B cell (primary cell): Measurements from ENCODE around the gene USH1C. TPM values are rescaled to one million over a fixed set of nuclear protein-coding genes. Genes with fewer than 3 reads are reported as not detected.

ENCODE experiments used
- ATAC-seq: fragments of 200-7000 bp; cut with Tn5 transposase; one replicate; pipeline ENCODE4 v1.10.0; 2021; ENCODE audit warnings: low read depth, mild to moderate bottlenecking, moderate number of reproducible peaks, moderate library complexity
- CTCF ChIA-PET: fragments of 350-600 bp; sonication (Branson Sonifier 250); formaldehyde crosslinking; loops from one replicate; lab custom pipeline; 2021; ENCODE audit warnings: antibody characterized with exemption, inconsistent platforms; lab: Charles Lee
- POLR2A ChIA-PET: fragments of 350-600 bp; sonication (Branson Sonifier 250); formaldehyde crosslinking; loops from one replicate; lab custom pipeline; 2021; ENCODE audit warnings: antibody characterized with exemption; lab: Charles Lee
- DNase-seq: peaks from one replicate; pipeline ENCODE4 v3.0.0; 2013
- H2AFZ ChIP-seq: 2 replicates; pipeline ENCODE4 v1.6.1; 2012; ENCODE audit warnings: mild to moderate bottlenecking, low read depth, low read length; ENCODE audit not compliant: insufficient read depth, poor library complexity, severe bottlenecking
- H3K27ac ChIP-seq, 2 donors: 1 replicate in 1 of 2; 2 replicates in 1 of 2; pipeline ENCODE4 v1.5.1; 2012 to 2013; ENCODE audit warnings: low read length in 2 of 2, mild to moderate bottlenecking in 2 of 2, moderate library complexity in 1 of 2
- H3K27me3 ChIP-seq, 4 experiments: fragments of 200-600 bp in 1 of 4; sonication (generic) in 1 of 4; replicated peaks in 1 of 4; 1 replicate in 2 of 4; 2 replicates in 2 of 4; pipeline versions ENCODE4 v1.6.1 to v1.7.0; 2013 to 2016; ENCODE audit warnings: low read length in 3 of 4, mild to moderate bottlenecking in 2 of 4, mixed read lengths in 1 of 4, moderate library complexity in 1 of 4; ENCODE audit not compliant: insufficient read depth in 4 of 4, control insufficient read depth in 3 of 4; ENCODE audit errors: control extremely low read depth in 1 of 4
- H3K36me3 ChIP-seq, 2 experiments: replicated peaks in 1 of 2; 1 replicate in 1 of 2; 2 replicates in 1 of 2; pipeline versions ENCODE4 v1.6.1 to v1.7.1; 2013; ENCODE audit warnings: low read length in 1 of 2; ENCODE audit not compliant: insufficient read depth in 2 of 2, control insufficient read depth in 1 of 2; ENCODE audit errors: control extremely low read depth in 1 of 2, extremely low read depth in 1 of 2
- H3K4me1 ChIP-seq, 2 donors: fragments of 200-600 bp in 1 of 2; sonication (generic) in 1 of 2; 1 replicate in 1 of 2; 2 replicates in 1 of 2; pipeline versions ENCODE4 v1.5.1 to v1.6.1; 2013 to 2017; ENCODE audit warnings: low read length in 2 of 2; ENCODE audit not compliant: control insufficient read depth in 2 of 2, insufficient read depth in 2 of 2
- H3K4me2 ChIP-seq: replicated peaks from 2 replicates; pipeline ENCODE3; 2012; ENCODE audit warnings: mild to moderate bottlenecking, low read depth, low read length; ENCODE audit not compliant: poor library complexity, severe bottlenecking
- H3K4me3 ChIP-seq, 5 experiments: fragments of 200-600 bp in 1 of 5; sonication (generic) in 1 of 5; 1 replicate in 3 of 5; 2 replicates in 2 of 5; pipeline versions ENCODE4 v1.5.1 to v1.7.0; 2011 to 2016; ENCODE audit warnings: low read length in 4 of 5, mild to moderate bottlenecking in 4 of 5, low read depth in 2 of 5, control low read depth in 1 of 5, moderate library complexity in 1 of 5; ENCODE audit not compliant: insufficient read depth in 1 of 5; ENCODE audit errors: control extremely low read depth in 1 of 5, extremely low read depth in 1 of 5
- H3K79me2 ChIP-seq: fragments of 200-600 bp; sonication (generic); one replicate; pipeline ENCODE4 v1.6.0; 2016; ENCODE audit warnings: low read length; ENCODE audit not compliant: control insufficient read depth, insufficient read depth
- H3K9ac ChIP-seq: fragments of 200-600 bp; sonication (generic); 2 replicates; pipeline ENCODE4 v1.6.1; 2017; ENCODE audit warnings: mild to moderate bottlenecking, low read length, moderate library complexity
- H3K9me3 ChIP-seq, 3 donors: one replicate each; pipeline versions ENCODE4 v1.6.1 to v1.7.1; 2013; ENCODE audit warnings: low read length in 2 of 3; ENCODE audit not compliant: control insufficient read depth in 2 of 3, insufficient read depth in 1 of 3; ENCODE audit errors: control extremely low read depth in 1 of 3
- H4K20me1 ChIP-seq: 2 replicates; pipeline ENCODE4 v1.6.0; 2012; ENCODE audit warnings: mild to moderate bottlenecking, low read length; ENCODE audit not compliant: insufficient read depth, control insufficient read depth, poor library complexity, severe bottlenecking
- H3K27ac Mint-ChIP-seq: one replicate; pipeline ENCODE4 v1.8.0; 2021; ENCODE audit warnings: mixed read lengths
- H3K27me3 Mint-ChIP-seq: one replicate; pipeline ENCODE4 v1.8.0; 2021; ENCODE audit warnings: mixed read lengths
- H3K4me1 Mint-ChIP-seq: one replicate; pipeline ENCODE4 v1.8.0; 2021; ENCODE audit warnings: mixed read lengths
- H3K4me3 Mint-ChIP-seq: one replicate; pipeline ENCODE4 v1.8.0; 2021; ENCODE audit warnings: mixed read lengths
- H3K9me3 Mint-ChIP-seq: one replicate; pipeline ENCODE4 v1.8.0; 2022; ENCODE audit warnings: mixed read lengths; ENCODE audit not compliant: insufficient read depth
- CTCF ChIP-seq: fragments of 200-600 bp; IDR thresholded peaks from one replicate; pipeline ENCODE4 v1.8.0; 2022; ENCODE audit warnings: antibody characterized with exemption, mild to moderate bottlenecking
- EZH2 ChIP-seq: IDR thresholded peaks from 2 replicates; pipeline ENCODE4 v1.6.1; 2012; ENCODE audit warnings: borderline replicate concordance, low read depth, mild to moderate bottlenecking, moderate library complexity, low read length; ENCODE audit not compliant: insufficient read depth, poor library complexity, severe bottlenecking
- WGBS: methylation state at CpG from one replicate; pipeline ENCODE4 v1.1.5; 2013; ENCODE audit warnings: missing lambda C conversion rate; ENCODE audit not compliant: insufficient coverage; 5-methylcytosine and 5-hydroxymethylcytosine counted together
- intact Hi-C: fragments of 100-400 bp; cut with micrococcal nuclease; formaldehyde crosslinking; loops from one replicate; pipeline ENCODE4 v1.10.0; 2022
- polyA plus RNA-seq: library from polyadenylated mRNA; depleted of rRNA; stranded (reverse); fragments of >200 nt; gene quantifications from 2 replicates; pipeline ENCODE4 v1.2.3, GENCODE V29; 2012
- total RNA-seq, 2 donors: library from RNA; stranded (reverse); fragments of 120-200 nt in 1 of 2; gene quantifications; 1 replicate in 1 of 2; 2 replicates in 1 of 2; pipeline versions ENCODE4 v1.2.3 to v1.2.4, GENCODE V29; 2013 to 2022

USH1C gene
- total and polyA plus RNA-seq, 2 donors (not counting 1 experiment from before 2014, with no cell fraction given) = not detected

GRCh38 chr11:17528181-17528691, 16.0 kb downstream of the USH1C start:
- Histone ChIP-seq H3K9me3 (no peaks in the 10 kb centered on the region), H3K27me3 (no peaks in the 10 kb centered on the region), H3K36me3 (no peaks in the 10 kb centered on the region), H3K4me3 (no peak overlapping the region), H3K27ac (no peak overlapping the region), H2AFZ (no peak overlapping the region), H3K4me2 (no peak overlapping the region), H4K20me1 (no peaks in the 10 kb centered on the region), H3K9ac (no peak overlapping the region), H3K4me1 (no peaks in the 10 kb centered on the region), H3K79me2 (no peaks in the 10 kb centered on the region)
- H3K4me1 Mint-ChIP-seq = no peaks in the 10 kb centered on the region
- H3K27me3 Mint-ChIP-seq = peaks cover 11% of the 10 kb centered on the region
- ChIA-PET CTCF (interaction anchor here (0.9 to 1.7 kb wide), 11 partner anchors 9 to 742 kb away, joined by 3 to 28 read pairs (median 4); no protein-coding TSS in a partner anchor), POLR2A (no interaction called here)
- no peak overlapping the region for H3K4me3 Mint-ChIP-seq
- ATAC-seq (no peak), DNase-seq (peak; percentile 40)
- no peaks in the 10 kb centered on the region for H3K9me3 Mint-ChIP-seq
- no peak overlapping the region for H3K27ac Mint-ChIP-seq
- 44% methylated on average over 8 of the region's 9 CpGs for WGBS
- TF ChIP-seq CTCF = peak; percentile 56
- no peak for TF ChIP-seq EZH2
- intact Hi-C loops = loop anchor here (1.0 kb wide), 1 partner anchor 144 kb away; no protein-coding TSS in a partner anchor

DNA sequence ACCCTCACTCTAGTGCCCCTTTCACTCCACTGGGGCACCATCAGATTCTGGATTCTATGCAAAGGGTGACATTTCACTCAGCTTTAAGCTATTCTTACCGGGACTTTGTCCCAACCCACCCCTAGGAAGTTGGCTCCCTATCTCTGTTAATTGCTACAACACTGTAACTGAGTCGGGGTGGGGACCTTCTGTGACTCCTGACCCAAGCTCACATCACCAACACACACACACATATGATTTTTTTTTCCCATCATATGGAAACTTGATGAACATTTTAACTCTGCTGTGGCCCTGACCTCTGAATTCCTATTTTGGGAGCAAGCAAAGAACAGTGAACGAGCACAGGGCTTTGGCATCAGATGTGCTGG, 16.6 kb downstream of the USH1C start:
- WGBS = 71% methylated on average over 2 of the region's 3 CpGs
- ATAC-seq = no peak
- intact Hi-C loops = no loop called here

More for the DNA sequence above, 16.6 kb downstream of the USH1C start:
- Mint-ChIP-seq H3K4me1 (no peaks in the 10 kb centered on the region), H3K9me3 (no peaks in the 10 kb centered on the region), H3K4me3 (no peak overlapping the region), H3K27me3 (peaks cover 11% of the 10 kb centered on the region), H3K27ac (no peak overlapping the region)
- Histone ChIP-seq H3K4me3 (no peak overlapping the region), H3K4me1 (no peaks in the 10 kb centered on the region), H3K9me3 (no peaks in the 10 kb centered on the region), H3K4me2 (no peak overlapping the region), H4K20me1 (no peaks in the 10 kb centered on the region), H3K36me3 (no peaks in the 10 kb centered on the region), H3K79me2 (no peaks in the 10 kb centered on the region), H3K27ac (no peak overlapping the region), H3K9ac (no peak overlapping the region), H2AFZ (no peak overlapping the region), H3K27me3 (no peaks in the 10 kb centered on the region)
- ChIA-PET POLR2A (no interaction called here), CTCF (interaction anchor here (0.6 to 1.7 kb wide), 12 partner anchors 9 to 741 kb away, joined by 3 to 28 read pairs (median 4); no protein-coding TSS in a partner anchor)
- DNase-seq = no peak
- no peak for TF ChIP-seq CTCF
- TF ChIP-seq EZH2 = no peak
